Measurements from ENCODE around the gene TLN1. TPM values are rescaled to one million over a fixed set of nuclear protein-coding genes. Genes with fewer than 3 reads are reported as not detected.
A peak's percentile ranks its signal among the peaks of the same experiment; 100 is the strongest.

Gene TLN1
- total and polyA plus RNA-seq, 2 of the 4 experiments (the other 2 are of a cell fraction): 228 to 346 TPM

DNA sequence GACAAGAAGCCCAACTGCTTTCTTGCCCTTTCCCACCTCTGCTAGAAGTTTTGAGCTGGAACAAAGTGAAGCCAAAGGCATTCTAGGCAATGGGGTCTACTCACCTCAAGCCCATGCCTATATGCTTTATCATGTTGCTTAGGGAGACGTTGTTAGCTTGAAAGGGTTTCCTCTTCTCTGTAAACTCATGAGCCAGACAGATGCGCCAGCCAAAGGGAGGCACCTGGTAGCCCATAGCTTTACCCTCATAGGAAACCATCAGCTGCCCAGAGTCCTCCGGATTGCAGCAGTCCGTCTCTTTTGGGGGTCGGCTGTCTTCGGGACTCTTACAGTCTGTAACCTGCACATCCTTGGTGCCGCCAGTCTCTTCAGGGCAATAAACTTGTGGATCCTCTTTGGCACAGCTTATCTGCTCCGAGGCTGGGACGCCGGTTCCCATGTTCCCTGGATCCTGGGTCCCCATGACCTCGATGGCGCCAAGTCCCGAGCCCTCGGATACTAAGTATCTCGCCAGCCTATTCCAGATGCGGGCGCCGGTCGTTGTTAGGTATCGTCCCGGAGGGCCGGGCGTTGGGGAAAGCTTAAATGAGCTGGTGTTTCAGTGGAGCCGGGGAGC, 16.4 kb upstream of the TLN1 start (continued):
- TF ChIP-seq, protein P1, sequence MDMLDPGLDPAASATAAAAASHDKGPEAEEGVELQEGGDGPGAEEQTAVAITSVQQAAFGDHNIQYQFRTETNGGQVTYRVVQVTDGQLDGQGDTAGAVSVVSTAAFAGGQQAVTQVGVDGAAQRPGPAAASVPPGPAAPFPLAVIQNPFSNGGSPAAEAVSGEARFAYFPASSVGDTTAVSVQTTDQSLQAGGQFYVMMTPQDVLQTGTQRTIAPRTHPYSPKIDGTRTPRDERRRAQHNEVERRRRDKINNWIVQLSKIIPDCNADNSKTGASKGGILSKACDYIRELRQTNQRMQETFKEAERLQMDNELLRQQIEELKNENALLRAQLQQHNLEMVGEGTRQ (IDR thresholded peaks at IDR 0.05; ENCODE audit: low read depth, low read length): no peak

- no TSS peak for BruUV-seq (replicated peaks)
- intact Hi-C loops (cut with micrococcal nuclease) (no loop called here), dilution Hi-C loops (cut with HindIII; ENCODE audit: low sequenced_read_pairs, unreplicated experiment) (no loop called here), in situ Hi-C loops (cut with MboI; ENCODE audit: low sequenced_read_pairs) (no loop called here)
- Histone ChIP-seq H3K9ac (ENCODE audit: low read depth, low read length) (peak overlapping the region; percentile 23; the same call in 1 of the 2 replicates), H3K23ac (ENCODE audit: low read depth, low read length) (no peak overlapping the region; the same call in 1 of the 2 replicates), H3K4me3 (ENCODE audit: insufficient read depth, low read depth, low read length) (peak overlapping the region; percentile 98; the same call in 1 of the 2 replicates), H3K4ac (ENCODE audit: low read depth, low read length) (no peak overlapping the region), H2AK9ac (replicated peaks; ENCODE audit: low read depth, low read length, poor library complexity) (no peak overlapping the region), H4K20me1 (ENCODE audit: insufficient read depth, low read length) (peaks cover 35% of the 10 kb centered on the region), H3K9me1 (ENCODE audit: insufficient read depth, low read length) (peaks cover 21% of the 10 kb centered on the region), H2AFZ (replicated peaks; ENCODE audit: low read length, poor library complexity) (no peak overlapping the region), H3K27me3 (ENCODE audit: control insufficient read depth, insufficient read depth, low read length) (no peaks in the 10 kb centered on the region), H3K27ac (ENCODE audit: insufficient read depth, low read length) (no peak overlapping the region), H2BK20ac (ENCODE audit: low read depth, low read length) (no peak overlapping the region), H3K9me3 (ENCODE audit: control insufficient read depth, insufficient read depth, low read length) (no peaks in the 10 kb centered on the region), H4K5ac (ENCODE audit: low read depth, low read length) (no peak overlapping the region), H3K4me1 (ENCODE audit: control insufficient read depth, insufficient read depth, low read length) (peaks cover 14% of the 10 kb centered on the region), H4K8ac (ENCODE audit: low read depth in 2 of 2, low read length in 2 of 2) (no peak overlapping the region), H2BK15ac (ENCODE audit: low read depth, low read length) (no peak overlapping the region), H3K36me3 (ENCODE audit: control insufficient read depth, insufficient read depth, low read length) (peaks cover 35% of the 10 kb centered on the region), H3K56ac (ENCODE audit: extremely low read depth, insufficient read depth, low read length) (no peak overlapping the region), H3K14ac (replicated peaks; ENCODE audit: low read depth, low read length) (peak overlapping the region; percentile 61; the same call in 1 of the 2 replicates), H3K79me1 (ENCODE audit: low read depth in 1 of 2, low read length in 2 of 2) (peaks cover 60 to 82% of the 10 kb centered on the region in 2 experiments), H2AK5ac (ENCODE audit: low read depth, low read length) (no peak overlapping the region), H3K4me2 (ENCODE audit: low read depth, low read length) (peak overlapping the region; percentile 92), H3K18ac (ENCODE audit: low read depth, low read length) (no peak overlapping the region), H2BK120ac (ENCODE audit: low read depth, low read length) (no peak overlapping the region), H4K91ac (ENCODE audit: insufficient read depth, low read depth, low read length) (no peak overlapping the region), H2BK5ac (ENCODE audit: low read depth, low read length, poor library complexity, severe bottlenecking) (no peak overlapping the region)
- DNase-seq: no peak
- 80% methylated on average over 1 of the region's 3 CpGs; no CpG with 5 or more reads in 1 of the 2 experiments for WGBS, 2 experiments (ENCODE audit: extremely low coverage in 2 of 2, insufficient read length in 1 of 2)
- no peak for ATAC-seq (ENCODE audit: low read depth)
- POLR2A ChIA-PET (ENCODE audit: unreplicated experiment): no interaction called here
- CTCF ChIA-PET: interaction anchor here (1.3 kb wide), 1 partner anchor 85 kb away, joined by 3 read pairs; no protein-coding TSS in a partner anchor
- TF ChIP-seq MAFK (IDR thresholded peaks at IDR 0.05; ENCODE audit: low read depth, low read length) (no peak), CEBPB (IDR thresholded peaks at IDR 0.05; ENCODE audit: low read depth, low read length) (no peak), FOS (IDR thresholded peaks at IDR 0.05; ENCODE audit: low read depth, low read length) (no peak), POLR2A (IDR thresholded peaks at IDR 0.05; ENCODE audit: low read depth, low read length) (no peak), MXI1 (IDR thresholded peaks at IDR 0.05; ENCODE audit: borderline replicate concordance, low read depth, low read length) (no peak), RAD21 (IDR thresholded peaks at IDR 0.05; ENCODE audit: low read length) (no peak), RCOR1 (IDR thresholded peaks at IDR 0.05; ENCODE audit: insufficient replicate concordance, low read length) (no peak), BHLHE40 (IDR thresholded peaks at IDR 0.05; ENCODE audit: low read depth, low read length) (no peak), NFE2L2 (IDR thresholded peaks at IDR 0.05; ENCODE audit: low read depth, low read length) (no peak), SMC3 (IDR thresholded peaks at IDR 0.05; ENCODE audit: low read depth, low read length) (no peak), MAZ (IDR thresholded peaks at IDR 0.05; ENCODE audit: borderline replicate concordance, low read depth, low read length) (no peak), CHD1 (IDR thresholded peaks at IDR 0.05; ENCODE audit: low read depth, low read length) (no peak)
- TF ChIP-seq, protein P1 (IDR thresholded peaks at IDR 0.05; ENCODE audit: low read depth, low read length): no peak
- TF ChIP-seq, protein P2, sequence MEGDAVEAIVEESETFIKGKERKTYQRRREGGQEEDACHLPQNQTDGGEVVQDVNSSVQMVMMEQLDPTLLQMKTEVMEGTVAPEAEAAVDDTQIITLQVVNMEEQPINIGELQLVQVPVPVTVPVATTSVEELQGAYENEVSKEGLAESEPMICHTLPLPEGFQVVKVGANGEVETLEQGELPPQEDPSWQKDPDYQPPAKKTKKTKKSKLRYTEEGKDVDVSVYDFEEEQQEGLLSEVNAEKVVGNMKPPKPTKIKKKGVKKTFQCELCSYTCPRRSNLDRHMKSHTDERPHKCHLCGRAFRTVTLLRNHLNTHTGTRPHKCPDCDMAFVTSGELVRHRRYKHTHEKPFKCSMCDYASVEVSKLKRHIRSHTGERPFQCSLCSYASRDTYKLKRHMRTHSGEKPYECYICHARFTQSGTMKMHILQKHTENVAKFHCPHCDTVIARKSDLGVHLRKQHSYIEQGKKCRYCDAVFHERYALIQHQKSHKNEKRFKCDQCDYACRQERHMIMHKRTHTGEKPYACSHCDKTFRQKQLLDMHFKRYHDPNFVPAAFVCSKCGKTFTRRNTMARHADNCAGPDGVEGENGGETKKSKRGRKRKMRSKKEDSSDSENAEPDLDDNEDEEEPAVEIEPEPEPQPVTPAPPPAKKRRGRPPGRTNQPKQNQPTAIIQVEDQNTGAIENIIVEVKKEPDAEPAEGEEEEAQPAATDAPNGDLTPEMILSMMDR (conservative IDR thresholded peaks at IDR 0.05; ENCODE audit: low read depth, low read length): no peak
These were observed 14.6 kb upstream of the TLN1 start for GRCh38 chr9:35746583-35746982.
